ENCODE results near the gene ALOX12B.
A peak's percentile ranks its signal among the peaks of the same experiment; 100 is the strongest.
"Not testable (repeated sequence)": the region's sequence is repeated elsewhere in the genome, so short reads cannot be mapped to it uniquely, and the experiment has no call there.

ALOX12B gene

DNA sequence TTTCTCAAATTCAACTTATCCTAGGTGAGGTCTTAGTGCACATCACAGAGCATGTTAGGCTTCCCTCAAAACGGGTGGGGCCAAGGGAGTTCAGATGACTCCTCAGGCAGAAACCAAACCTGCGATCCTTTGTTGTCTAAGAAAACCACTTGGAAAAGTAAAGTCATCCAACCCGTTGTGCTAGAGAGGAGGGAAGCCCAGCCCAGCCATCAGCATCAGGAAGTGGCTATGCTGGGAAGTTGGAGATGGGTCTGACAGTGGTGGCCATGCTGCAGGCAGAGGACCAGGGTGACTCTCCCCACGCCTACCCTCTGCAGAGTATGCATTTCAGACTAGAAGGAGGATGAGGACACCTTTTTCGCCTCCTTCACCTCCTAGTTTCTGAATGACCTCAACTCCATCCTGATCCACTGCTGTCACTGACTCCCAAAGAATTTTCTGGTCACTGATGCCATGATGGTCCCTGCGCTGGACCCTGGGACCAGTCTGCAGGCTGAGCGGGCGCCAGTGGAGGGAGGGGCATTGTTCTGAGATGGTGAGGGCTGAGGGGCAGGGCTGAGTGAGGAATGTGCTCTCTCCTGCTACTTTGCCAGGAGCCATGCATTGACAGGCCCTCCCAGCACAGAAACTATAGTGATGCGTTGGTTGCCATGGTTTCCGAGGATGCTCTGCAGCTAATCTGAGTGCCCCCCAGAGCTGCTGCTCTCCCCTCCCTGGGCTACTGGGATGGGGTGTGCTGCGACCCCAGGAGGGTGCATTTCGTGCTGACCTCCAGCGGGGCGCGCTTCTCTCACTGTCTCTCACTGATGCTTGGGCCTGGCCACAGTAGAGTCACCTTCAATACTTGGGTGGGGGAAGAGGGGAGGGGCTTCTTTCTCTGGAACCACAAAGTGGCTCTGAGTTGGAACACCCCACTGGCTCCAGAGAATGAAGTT, 20.4 kb downstream of the ALOX12B start:
- Mint-ChIP-seq H3K4me1 (peaks cover 12% of the 10 kb centered on the region), H3K4me3 (no peak overlapping the region), H3K27me3 (ENCODE audit: low read depth) (peaks cover 98% of the 10 kb centered on the region), H3K36me3 (ENCODE audit: low read depth) (no peaks in the 10 kb centered on the region), H3K9me3 (no peaks in the 10 kb centered on the region), H3K27ac (no peak overlapping the region)
- TF ChIP-seq, protein P1, sequence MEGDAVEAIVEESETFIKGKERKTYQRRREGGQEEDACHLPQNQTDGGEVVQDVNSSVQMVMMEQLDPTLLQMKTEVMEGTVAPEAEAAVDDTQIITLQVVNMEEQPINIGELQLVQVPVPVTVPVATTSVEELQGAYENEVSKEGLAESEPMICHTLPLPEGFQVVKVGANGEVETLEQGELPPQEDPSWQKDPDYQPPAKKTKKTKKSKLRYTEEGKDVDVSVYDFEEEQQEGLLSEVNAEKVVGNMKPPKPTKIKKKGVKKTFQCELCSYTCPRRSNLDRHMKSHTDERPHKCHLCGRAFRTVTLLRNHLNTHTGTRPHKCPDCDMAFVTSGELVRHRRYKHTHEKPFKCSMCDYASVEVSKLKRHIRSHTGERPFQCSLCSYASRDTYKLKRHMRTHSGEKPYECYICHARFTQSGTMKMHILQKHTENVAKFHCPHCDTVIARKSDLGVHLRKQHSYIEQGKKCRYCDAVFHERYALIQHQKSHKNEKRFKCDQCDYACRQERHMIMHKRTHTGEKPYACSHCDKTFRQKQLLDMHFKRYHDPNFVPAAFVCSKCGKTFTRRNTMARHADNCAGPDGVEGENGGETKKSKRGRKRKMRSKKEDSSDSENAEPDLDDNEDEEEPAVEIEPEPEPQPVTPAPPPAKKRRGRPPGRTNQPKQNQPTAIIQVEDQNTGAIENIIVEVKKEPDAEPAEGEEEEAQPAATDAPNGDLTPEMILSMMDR (IDR thresholded peaks at IDR 0.05; ENCODE audit: unreplicated experiment in 3 of 3), result no peak

DNA sequence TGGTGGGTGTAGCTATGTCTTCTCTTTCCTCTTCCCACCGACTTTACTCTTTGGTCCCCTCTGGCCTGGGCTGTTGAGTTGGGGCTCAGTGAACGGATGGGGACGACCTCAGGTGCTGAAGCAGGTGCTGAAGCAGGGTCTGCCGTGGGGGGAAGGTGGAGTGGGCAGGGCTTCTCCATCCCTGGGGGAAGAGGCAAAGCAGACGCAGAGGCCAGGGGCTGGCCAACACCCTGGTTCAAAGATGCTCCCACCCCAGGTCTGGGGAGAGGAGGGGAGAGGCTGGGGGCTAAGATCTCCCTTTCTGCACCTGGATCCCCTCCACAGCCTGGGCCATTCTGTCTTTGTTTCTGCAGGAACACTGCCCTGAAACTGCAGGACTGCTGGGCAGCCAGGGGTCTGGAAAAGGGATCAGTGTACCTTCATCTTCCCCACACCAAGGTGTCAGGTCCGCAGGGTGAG, 22.9 kb downstream of the ALOX12B start:
- Mint-ChIP-seq H3K27me3 (ENCODE audit: low read depth) (peaks cover 98% of the 10 kb centered on the region), H3K27ac (no peak overlapping the region), H3K9me3 (no peaks in the 10 kb centered on the region), H3K4me3 (peak overlapping the region in 1 of 3 experiments; percentile 26), H3K4me1 (peaks cover 16% of the 10 kb centered on the region), H3K36me3 (ENCODE audit: low read depth) (no peaks in the 10 kb centered on the region)
- TF ChIP-seq, protein P1 (IDR thresholded peaks at IDR 0.05; ENCODE audit: unreplicated experiment in 3 of 3), result no peak

DNA sequence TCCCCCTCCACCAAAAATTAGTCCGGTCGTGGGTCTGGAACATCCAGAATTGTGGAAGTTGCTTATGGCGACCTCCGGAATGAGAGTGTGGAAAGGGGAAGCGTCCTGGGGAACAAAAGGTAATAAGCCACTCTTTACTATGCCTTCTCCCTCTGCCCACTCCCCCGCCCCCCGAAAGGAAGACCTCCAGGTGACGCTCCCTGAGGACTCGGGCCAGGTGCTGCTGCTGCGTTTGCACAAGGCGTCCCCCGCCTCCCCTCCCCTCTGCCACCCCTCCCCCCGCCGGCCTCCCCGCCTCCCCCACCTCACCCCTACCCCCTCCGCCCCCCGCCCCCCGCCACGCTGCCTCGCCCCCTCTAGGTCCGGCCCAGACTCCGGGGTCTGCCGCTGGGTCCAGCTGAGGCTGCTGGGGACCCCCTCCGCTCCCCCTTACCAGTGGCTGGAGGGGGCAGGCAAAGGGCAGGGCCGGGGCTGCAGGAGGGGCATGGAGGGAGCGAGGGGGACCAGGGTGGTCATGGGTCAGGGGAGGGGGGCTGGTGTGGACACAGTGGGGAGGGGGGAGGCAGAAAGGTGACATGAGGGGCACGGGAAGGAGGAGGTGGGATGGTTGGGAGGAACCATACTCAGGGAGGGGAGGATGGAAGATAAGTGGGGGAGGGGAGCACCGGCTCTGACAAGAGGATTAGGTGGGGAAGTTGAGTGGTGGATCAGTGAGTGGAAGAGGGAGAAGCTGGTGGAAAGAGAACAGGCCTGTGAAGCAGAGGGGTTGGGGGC, 23.6 kb downstream of the ALOX12B start:
- no peaks in the 10 kb centered on the region for H3K9me3 Mint-ChIP-seq
- peaks cover 16% of the 10 kb centered on the region for H3K4me1 Mint-ChIP-seq
- no peaks in the 10 kb centered on the region for H3K36me3 Mint-ChIP-seq (ENCODE audit: low read depth)
- no peak overlapping the region for H3K27ac Mint-ChIP-seq
- H3K27me3 Mint-ChIP-seq (ENCODE audit: low read depth), result peaks cover 98% of the 10 kb centered on the region
- TF ChIP-seq, protein P1 (IDR thresholded peaks at IDR 0.05; ENCODE audit: unreplicated experiment in 3 of 3), result no peak
- H3K4me3 Mint-ChIP-seq, result peak overlapping the region in 1 of 3 experiments; percentile 26

DNA sequence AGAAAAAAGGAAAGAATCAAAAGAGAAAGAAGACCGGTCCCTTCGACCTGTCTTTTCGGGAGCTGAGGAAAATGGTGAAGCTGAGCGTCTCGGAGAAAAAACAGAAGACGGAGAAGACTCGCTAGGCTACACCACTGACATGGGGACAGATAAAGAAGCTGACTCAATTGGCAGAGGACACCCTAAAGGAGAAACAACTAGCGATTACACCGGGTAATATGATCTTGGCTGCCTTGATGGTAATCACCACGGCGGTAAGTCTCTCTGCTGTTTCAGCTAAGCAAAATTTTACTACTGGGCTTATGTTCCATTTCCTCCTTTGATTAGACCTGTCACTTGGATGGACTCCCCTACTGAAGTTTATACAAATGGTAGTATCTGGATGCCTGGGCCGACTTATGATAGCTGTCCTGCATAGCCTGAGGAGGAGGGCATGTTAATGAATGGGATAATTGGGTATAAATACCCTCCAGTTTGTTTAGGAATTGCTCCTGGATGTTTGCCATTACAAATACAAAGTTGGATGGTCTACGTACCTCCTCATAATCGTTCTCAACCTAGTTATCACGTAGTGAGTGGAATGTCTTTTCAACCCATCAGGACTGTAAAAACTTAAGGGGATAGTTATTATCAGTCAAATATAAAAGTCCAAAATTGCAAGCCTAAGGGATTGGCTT, 24.6 kb downstream of the ALOX12B start:
- Mint-ChIP-seq H3K36me3 (ENCODE audit: low read depth) (no peaks in the 10 kb centered on the region), H3K27me3 (ENCODE audit: low read depth) (peaks cover 98% of the 10 kb centered on the region), H3K4me3 (peak overlapping the region; percentile 2 to 44 (median 5)), H3K9me3 (no peaks in the 10 kb centered on the region), H3K4me1 (peaks cover 16% of the 10 kb centered on the region), H3K27ac (no peak overlapping the region)
- TF ChIP-seq, protein P1 (IDR thresholded peaks at IDR 0.05; ENCODE audit: unreplicated experiment in 3 of 3), result no peak

DNA sequence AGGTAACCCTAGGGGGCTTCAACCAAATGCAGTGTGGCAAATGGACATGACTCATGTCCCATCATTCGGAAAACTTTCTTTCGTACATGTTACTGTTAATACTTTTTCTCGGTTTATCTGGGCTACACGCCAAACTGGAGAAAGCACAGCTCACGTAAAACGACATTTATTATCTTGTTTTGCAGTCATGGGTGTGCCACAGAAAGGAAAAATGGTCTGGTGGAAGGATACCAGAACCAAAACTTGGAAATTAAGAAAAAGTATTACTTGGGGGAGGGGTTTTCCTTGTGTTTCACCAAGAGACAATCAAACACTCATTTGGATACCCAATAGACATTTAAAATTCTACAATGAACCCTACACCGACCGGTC, 25.1 kb downstream of the ALOX12B start:
- H3K4me1 Mint-ChIP-seq, result peaks cover 16% of the 10 kb centered on the region
- no peaks in the 10 kb centered on the region for H3K9me3 Mint-ChIP-seq
- H3K27me3 Mint-ChIP-seq (ENCODE audit: low read depth), result peaks cover 98% of the 10 kb centered on the region
- H3K4me3 Mint-ChIP-seq, result peak overlapping the region in 2 of 3 experiments; percentile 5 to 44
- no peak overlapping the region for H3K27ac Mint-ChIP-seq
- no peaks in the 10 kb centered on the region for H3K36me3 Mint-ChIP-seq (ENCODE audit: low read depth)
- TF ChIP-seq, protein P1 (IDR thresholded peaks at IDR 0.05; ENCODE audit: unreplicated experiment in 3 of 3), result no peak

DNA sequence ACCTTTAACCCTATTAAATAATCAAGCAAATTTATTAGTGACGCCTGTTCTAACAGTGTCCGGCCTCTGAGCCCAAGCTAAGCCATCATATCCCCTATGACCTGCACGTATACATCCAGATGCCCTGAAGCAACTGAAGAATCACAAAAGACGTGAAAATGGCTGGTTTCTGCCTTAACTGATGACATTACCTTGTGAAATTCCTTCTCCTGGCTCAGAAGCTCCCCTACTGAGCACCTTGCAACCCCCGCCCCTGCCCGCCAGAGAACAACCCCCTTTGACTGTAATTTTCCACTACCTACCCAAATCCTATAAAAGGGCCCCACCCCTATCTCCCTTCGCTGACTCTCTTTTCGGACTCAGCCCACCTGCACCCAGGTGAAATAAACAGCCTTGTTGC, 25.7 kb downstream of the ALOX12B start:
- H3K4me1 Mint-ChIP-seq, result peaks cover 16% of the 10 kb centered on the region
- peaks cover 96% of the 10 kb centered on the region for H3K27me3 Mint-ChIP-seq (ENCODE audit: low read depth)

More for the DNA sequence above, 25.7 kb downstream of the ALOX12B start:
- not testable (repeated sequence) for H3K9me3 Mint-ChIP-seq; H3K27ac Mint-ChIP-seq; H3K36me3 Mint-ChIP-seq (ENCODE audit: low read depth); H3K4me3 Mint-ChIP-seq

Measured in nephron (organoid).